ENCODE results near the gene IFNK.

GRCh38 chr9:27537756-27538155 is 13.7 kb downstream of the IFNK start:
- TF ChIP-seq CTCF (IDR thresholded peaks at IDR 0.05; ENCODE audit: low read depth, low read length) = no peak
- TF ChIP-seq EZH2phosphoT487 (IDR thresholded peaks at IDR 0.05; ENCODE audit: low read depth) = no peak

Data from OCI-LY3 (cell line).